ENCODE measurements around the gene LRP2BP.

- TF ChIP-seq CTCF (IDR thresholded peaks at IDR 0.05) (no peak), EP300 (IDR thresholded peaks at IDR 0.05) (no peak)
These were observed 77.8 kb downstream of the LRP2BP start for GRCh38 chr4:185317880-185318279.
